Body of pancreas (tissue), 4 donors: ENCODE measurements around the gene C1QTNF6. TPM values are rescaled to one million over a fixed set of nuclear protein-coding genes. Genes with fewer than 3 reads are reported as not detected.

Experiments
- ATAC-seq: fragments of 150-250 bp; one replicate; pipeline ENCODE4 v1.9.1; 2016
- DNase-seq, 4 donors: peaks; one replicate each; pipeline ENCODE4 v3.0.0-alpha.2; 2019
- H3K27ac ChIP-seq, 4 donors: fragments of 200-600 bp; sonication (generic); 1 replicate in 3 of 4; 2 replicates in 1 of 4; pipeline versions ENCODE4 v1.5.1 to v1.6.1; 2016 to 2019; ENCODE audit warnings: mild to moderate bottlenecking in 1 of 4, mixed read lengths in 1 of 4, moderate library complexity in 1 of 4
- H3K27me3 ChIP-seq, 2 donors: fragments of 200-600 bp; sonication (generic); one replicate each; pipeline ENCODE4 v1.6.0; 2016; ENCODE audit warnings: mild to moderate bottlenecking in 1 of 2
- H3K36me3 ChIP-seq, 2 donors: fragments of 200-600 bp; sonication (generic); replicated peaks in 1 of 2; 2 replicates each; pipeline ENCODE4 v1.5.1; 2016; ENCODE audit warnings: low read depth in 2 of 2; ENCODE audit not compliant: insufficient read depth in 1 of 2
- H3K4me1 ChIP-seq: fragments of 200-600 bp; sonication (generic); one replicate; pipeline ENCODE4 v1.6.0; 2016
- H3K4me3 ChIP-seq, 2 donors: fragments of 200-600 bp; sonication (generic); 1 replicate in 1 of 2; 2 replicates in 1 of 2; pipeline ENCODE4 v1.5.1; 2016 to 2019
- H3K9me3 ChIP-seq, 3 donors: fragments of 200-600 bp; sonication (generic); 1 replicate in 2 of 3; 2 replicates in 1 of 3; pipeline ENCODE4 v1.5.1; 2016
- POLR2A ChIP-seq, 3 donors: fragments of 450-650 bp; IDR thresholded peaks; one replicate each; pipeline ENCODE4 v1.6.1; 2016; ENCODE audit warnings: antibody characterized with exemption in 3 of 3, mild to moderate bottlenecking in 2 of 3
- WGBS, 2 donors: methylation state at CpG; one replicate each; pipeline ENCODE4 v1.1.5; 2017; 5-methylcytosine and 5-hydroxymethylcytosine counted together
- intact Hi-C: fragments of 100-400 bp; cut with DNase I; formaldehyde crosslinking; loops from one replicate; pipeline ENCODE4 v1.15.1; 2023
- total RNA-seq, 2 donors: library from RNA; depleted of rRNA; stranded (reverse); fragments of >200 nt; gene quantifications; one replicate each; pipeline ENCODE4 v1.1.0, GENCODE V29; 2016
- TF ChIP-seq, protein P1 (sequence below), 7 experiments: fragments of 450-650 bp in 4 of 7; fragments of 200-600 bp in 3 of 7; sonication (generic) in 3 of 7; IDR thresholded peaks; one replicate each; pipeline ENCODE4 v1.5.1; 2016 to 2019; ENCODE audit warnings: antibody characterized with exemption in 7 of 7

Gene C1QTNF6
- total RNA-seq, 2 donors from 2014 or later = 2.0 to 4.7 TPM

DNA sequence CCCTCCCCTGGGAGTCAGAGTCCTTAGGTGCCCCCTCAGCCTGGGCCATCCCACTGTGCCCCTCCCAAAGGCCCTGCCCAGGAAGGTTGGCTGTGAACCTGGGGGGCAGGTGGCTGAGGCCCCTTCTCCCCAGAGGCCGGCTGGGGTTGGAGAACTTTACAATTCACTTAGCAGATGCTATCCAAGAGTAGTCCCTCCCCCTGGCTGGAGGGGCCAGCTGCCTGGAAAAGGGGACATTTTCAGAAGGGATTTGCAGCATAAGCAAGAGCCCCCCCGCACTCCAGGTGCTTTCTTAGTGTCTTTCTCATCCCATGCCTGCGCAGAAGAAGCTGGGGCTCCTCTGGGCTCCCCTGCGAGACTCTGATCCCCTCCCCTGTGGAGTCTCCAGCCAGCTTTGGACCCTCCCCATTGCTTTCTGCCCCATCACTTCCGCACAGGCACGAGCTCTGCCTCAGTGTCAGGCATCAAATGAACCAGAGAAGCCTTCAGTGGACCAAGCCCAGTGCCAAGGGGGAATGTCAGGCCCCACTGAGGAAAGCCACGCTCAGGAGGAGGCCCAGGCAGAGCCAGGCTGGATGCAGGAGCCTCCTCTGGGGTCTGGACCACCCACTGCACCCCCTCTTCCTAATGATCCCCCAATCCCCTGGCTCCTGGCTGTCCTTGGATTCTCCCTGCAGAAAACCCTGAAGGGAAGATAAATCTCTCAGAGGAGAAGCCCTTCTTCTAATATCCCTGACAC, 20.5 kb upstream of the C1QTNF6 start:
- H3K4me1 ChIP-seq = peaks cover 9% of the 10 kb centered on the region
- ATAC-seq (no peak), DNase-seq (no peak)
- WGBS, 2 donors = 84 to 88% methylated on average over 5 to 6 of the region's 7 CpGs
- no peak overlapping the region for H3K4me3 ChIP-seq
- no peaks in the 10 kb centered on the region for H3K9me3 ChIP-seq
- no peak overlapping the region for H3K27ac ChIP-seq
- intact Hi-C loops = no loop called here
- H3K27me3 ChIP-seq = no peaks in the 10 kb centered on the region
- H3K36me3 ChIP-seq = no peaks in the 10 kb centered on the region
- no peak for TF ChIP-seq POLR2A (IDR thresholded peaks at IDR 0.05)
- TF ChIP-seq, protein P1, sequence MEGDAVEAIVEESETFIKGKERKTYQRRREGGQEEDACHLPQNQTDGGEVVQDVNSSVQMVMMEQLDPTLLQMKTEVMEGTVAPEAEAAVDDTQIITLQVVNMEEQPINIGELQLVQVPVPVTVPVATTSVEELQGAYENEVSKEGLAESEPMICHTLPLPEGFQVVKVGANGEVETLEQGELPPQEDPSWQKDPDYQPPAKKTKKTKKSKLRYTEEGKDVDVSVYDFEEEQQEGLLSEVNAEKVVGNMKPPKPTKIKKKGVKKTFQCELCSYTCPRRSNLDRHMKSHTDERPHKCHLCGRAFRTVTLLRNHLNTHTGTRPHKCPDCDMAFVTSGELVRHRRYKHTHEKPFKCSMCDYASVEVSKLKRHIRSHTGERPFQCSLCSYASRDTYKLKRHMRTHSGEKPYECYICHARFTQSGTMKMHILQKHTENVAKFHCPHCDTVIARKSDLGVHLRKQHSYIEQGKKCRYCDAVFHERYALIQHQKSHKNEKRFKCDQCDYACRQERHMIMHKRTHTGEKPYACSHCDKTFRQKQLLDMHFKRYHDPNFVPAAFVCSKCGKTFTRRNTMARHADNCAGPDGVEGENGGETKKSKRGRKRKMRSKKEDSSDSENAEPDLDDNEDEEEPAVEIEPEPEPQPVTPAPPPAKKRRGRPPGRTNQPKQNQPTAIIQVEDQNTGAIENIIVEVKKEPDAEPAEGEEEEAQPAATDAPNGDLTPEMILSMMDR (IDR thresholded peaks at IDR 0.05) = no peak

DNA sequence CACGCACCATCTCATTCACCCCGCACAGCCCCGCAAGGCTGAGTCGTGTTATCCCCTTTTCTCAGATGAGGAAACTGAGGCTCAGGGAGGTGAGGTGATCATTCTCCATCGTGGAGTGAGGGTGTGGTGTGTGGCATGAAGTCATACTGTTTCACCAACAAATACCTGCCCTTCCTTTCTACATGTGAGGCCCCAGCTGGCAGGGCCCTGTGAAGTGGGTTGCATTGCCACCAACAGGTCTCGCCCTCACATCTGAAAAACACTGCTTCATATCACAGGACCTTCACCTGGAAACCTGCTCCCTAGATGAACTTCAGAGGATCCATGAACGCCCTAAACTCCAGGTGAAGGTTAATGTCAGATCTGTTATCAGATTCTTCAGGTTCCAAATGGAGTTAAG, 19.9 kb upstream of the C1QTNF6 start:
- Histone ChIP-seq H3K4me1 (peaks cover 9% of the 10 kb centered on the region), H3K36me3 (no peaks in the 10 kb centered on the region), H3K27ac (no peak overlapping the region), H3K4me3 (no peak overlapping the region), H3K27me3 (no peaks in the 10 kb centered on the region), H3K9me3 (no peaks in the 10 kb centered on the region)
- ATAC-seq (no peak), DNase-seq (no peak)
- intact Hi-C loops = no loop called here
- TF ChIP-seq POLR2A (IDR thresholded peaks at IDR 0.05) = no peak
- TF ChIP-seq, protein P1 (IDR thresholded peaks at IDR 0.05) = no peak
- 77 to 84% methylated on average over 6 to 7 of the region's 7 CpGs for WGBS, 2 donors

DNA sequence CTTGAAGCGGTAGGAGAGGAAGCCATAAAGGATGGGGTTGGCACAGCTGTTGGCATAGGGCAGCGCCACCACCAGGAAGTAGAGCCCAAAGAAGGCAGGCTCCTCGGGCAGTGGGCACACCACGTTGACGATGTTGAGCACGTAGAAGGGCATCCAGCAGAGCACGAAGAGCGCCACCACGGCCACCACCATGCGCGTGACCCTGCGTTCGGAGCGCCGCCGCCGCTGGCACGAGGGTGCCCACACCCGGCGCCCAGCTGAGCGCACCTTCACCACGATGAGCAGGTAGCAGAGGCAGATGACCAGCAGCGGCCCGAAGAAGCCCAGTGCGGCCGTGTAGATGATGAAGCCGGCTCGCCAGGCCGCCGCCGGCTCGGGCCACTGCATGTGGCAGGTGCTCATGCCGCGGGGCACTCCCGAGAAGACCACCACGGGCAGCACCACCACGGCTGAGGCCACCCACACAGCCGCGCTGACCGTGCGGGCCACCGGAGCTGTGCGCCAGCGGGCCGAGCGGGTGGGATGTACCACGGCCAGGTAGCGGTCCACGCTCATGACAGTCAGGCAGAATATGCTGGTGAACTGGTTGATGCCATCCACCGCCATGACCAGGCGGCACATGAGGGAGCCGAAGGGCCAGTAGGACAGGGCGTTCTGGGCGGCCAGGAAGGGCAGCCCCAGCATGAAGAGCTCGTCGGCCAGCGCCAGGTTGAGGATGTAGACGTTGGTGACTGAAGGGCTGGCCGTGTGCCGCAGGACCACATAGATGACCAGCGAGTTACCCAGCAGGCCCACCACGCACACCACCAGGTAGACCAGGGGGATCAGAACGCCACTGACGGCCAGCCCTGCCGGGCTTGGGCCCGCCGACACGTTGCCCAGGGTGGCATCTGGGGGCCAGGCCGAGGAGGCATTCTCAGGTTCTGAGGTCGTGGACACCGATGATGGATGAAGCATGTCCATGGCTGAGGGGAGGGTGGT, 19.1 kb upstream of the C1QTNF6 start:
- no peaks in the 10 kb centered on the region for H3K36me3 ChIP-seq
- H3K4me1 ChIP-seq = peaks cover under 1% of the 10 kb centered on the region
- no peak for ATAC-seq
- 83 to 91% methylated on average over 22 to 68 of the region's 71 CpGs for WGBS, 2 donors
- no peaks in the 10 kb centered on the region for H3K27me3 ChIP-seq
- no peak overlapping the region for H3K27ac ChIP-seq
- peak in 1 of 4 donors; percentile 8 for DNase-seq
- intact Hi-C loops = no loop called here
- H3K9me3 ChIP-seq = no peaks in the 10 kb centered on the region
- no peak overlapping the region for H3K4me3 ChIP-seq
- TF ChIP-seq POLR2A (IDR thresholded peaks at IDR 0.05) = no peak
- TF ChIP-seq, protein P1 (IDR thresholded peaks at IDR 0.05) = no peak

DNA sequence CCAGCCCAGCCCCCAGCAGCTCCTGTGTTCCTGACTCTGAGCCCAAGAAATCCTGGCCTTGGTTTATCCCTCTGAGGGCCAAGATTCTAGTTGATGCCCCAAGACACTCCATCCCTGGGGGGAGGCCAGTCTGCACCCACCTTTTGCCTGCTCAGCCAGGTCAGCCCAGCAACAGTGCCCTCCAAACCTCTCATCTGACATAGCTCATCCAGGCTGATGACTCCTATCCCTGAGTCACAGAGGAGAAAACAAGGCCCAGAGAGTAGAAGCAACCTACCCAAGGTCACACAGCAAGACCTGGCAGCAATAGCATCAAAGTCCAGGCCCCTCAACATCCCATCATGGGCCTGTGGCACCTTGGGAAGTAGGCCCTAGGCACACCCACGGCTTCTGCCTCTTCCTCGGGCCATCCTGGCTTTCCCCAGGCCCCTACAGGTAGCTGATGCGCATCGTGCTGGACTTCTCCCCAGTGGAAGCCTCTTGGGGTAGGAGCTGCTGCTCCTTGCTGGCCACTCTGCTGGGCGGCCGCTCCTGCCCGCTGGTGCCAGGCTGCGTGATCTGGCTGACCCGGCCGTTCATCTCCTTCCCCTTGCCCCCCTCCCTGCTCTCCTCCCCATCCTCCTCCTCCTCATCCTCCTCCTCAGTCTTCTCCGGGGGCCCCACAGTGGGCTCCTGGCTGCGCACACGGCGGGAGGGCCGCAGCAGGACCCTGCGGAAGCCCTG, 18.2 kb upstream of the C1QTNF6 start:
- WGBS, 2 donors = 82 to 89% methylated on average over 15 to 16 of the region's 16 CpGs
- TF ChIP-seq, protein P1 (IDR thresholded peaks at IDR 0.05) = no peak
- TF ChIP-seq POLR2A (IDR thresholded peaks at IDR 0.05) = no peak
- ATAC-seq = no peak

More for the DNA sequence above, 18.2 kb upstream of the C1QTNF6 start:
- Histone ChIP-seq H3K36me3 (no peaks in the 10 kb centered on the region), H3K4me3 (no peak overlapping the region), H3K4me1 (no peaks in the 10 kb centered on the region), H3K27me3 (no peaks in the 10 kb centered on the region), H3K27ac (no peak overlapping the region), H3K9me3 (no peaks in the 10 kb centered on the region)
- intact Hi-C loops = no loop called here
- DNase-seq = no peak
